ENCODE results near the gene BNIP3. TPM values are rescaled to one million over a fixed set of nuclear protein-coding genes. Genes with fewer than 3 reads are reported as not detected.

Gene BNIP3
- total RNA-seq, 1 experiment from 2014 or later = 57.1 TPM

- H2BK120ac ChIP-seq (ENCODE audit: low read depth, low read length, poor library complexity, severe bottlenecking) = no peak overlapping the region
- H4K8ac ChIP-seq (replicated peaks; ENCODE audit: insufficient read length, low read depth, low read length) = no peak overlapping the region
- DNase-seq = no peak
- Mint-ChIP-seq H3K27me3 (ENCODE audit: low read depth) (peaks cover 71% of the 10 kb centered on the region), H3K9me3 (peaks cover 0 to 5% of the 10 kb centered on the region in 2 experiments; a peak in 1 of 5 replicates), H3K36me3 (ENCODE audit: insufficient read depth in 1 of 3, low read depth in 3 of 3) (peaks cover 0 to 2% (median 0%) of the 10 kb centered on the region in 3 experiments; a peak in 2 of 7 replicates), H3K27ac (no peak overlapping the region), H3K4me3 (no peak overlapping the region), H3K4me1 (peaks cover under 1 to 9% of the 10 kb centered on the region in 2 experiments)
- H4K5ac ChIP-seq (ENCODE audit: insufficient read length, low read depth, low read length) = no peak overlapping the region
- H3K4ac ChIP-seq (ENCODE audit: low read depth, low read length) = no peak overlapping the region
- no peaks in the 10 kb centered on the region for H3K4me1 ChIP-seq (ENCODE audit: insufficient read depth, low read length)
- no peak overlapping the region for H3K14ac ChIP-seq (ENCODE audit: insufficient read depth, low read length)
- H3K23me2 ChIP-seq (ENCODE audit: insufficient read length, low read depth, low read length, poor library complexity, severe bottlenecking) = peaks cover 1% of the 10 kb centered on the region
- no peak overlapping the region for H2BK12ac ChIP-seq (ENCODE audit: insufficient read length, low read depth, low read length)
- H3K4me2 ChIP-seq (ENCODE audit: insufficient read depth, insufficient read length, low read length) = no peak overlapping the region
- no peak overlapping the region for H2BK5ac ChIP-seq (ENCODE audit: insufficient read length, low read length)
- H3K79me2 ChIP-seq (ENCODE audit: insufficient read depth, low read length) = no peaks in the 10 kb centered on the region
- no peaks in the 10 kb centered on the region for H3K79me1 ChIP-seq (ENCODE audit: insufficient read depth, low read depth, low read length, poor library complexity, severe bottlenecking)
- no peaks in the 10 kb centered on the region for H3K9me3 ChIP-seq (ENCODE audit: control insufficient read depth, low read depth, low read length)
- no peak overlapping the region for H2AFZ ChIP-seq (ENCODE audit: low read length)
- no peak overlapping the region for H3K18ac ChIP-seq (ENCODE audit: insufficient read length, low read depth, low read length)
- TF ChIP-seq CTCF (conservative IDR thresholded peaks at IDR 0.05) = no peak
- H4K91ac ChIP-seq (ENCODE audit: insufficient read length, low read depth, low read length) = no peak overlapping the region
- H3K27me3 ChIP-seq (ENCODE audit: insufficient read depth, low read length) = peaks cover 13% of the 10 kb centered on the region; the same call in 1 of the 2 replicates
- H4K20me1 ChIP-seq (ENCODE audit: control insufficient read depth, insufficient read depth, insufficient read length) = no peaks in the 10 kb centered on the region
- H3T11ph ChIP-seq (ENCODE audit: low read length) = no peak overlapping the region
- no peak overlapping the region for H2AK5ac ChIP-seq (ENCODE audit: insufficient read length, low read length)
- no peak overlapping the region for H3K9ac ChIP-seq (ENCODE audit: extremely low read depth, insufficient read length, low read length)
- H3K27ac ChIP-seq (ENCODE audit: insufficient read length, low read depth, low read length) = no peak overlapping the region
- no peak overlapping the region for H2BK20ac ChIP-seq (ENCODE audit: low read depth, low read length, poor library complexity, severe bottlenecking)
- no CpG with 5 or more reads among the region's 12 CpGs for WGBS (ENCODE audit: extremely low coverage, insufficient read length, low lambda C conversion rate)
- no peak overlapping the region for H3K23ac ChIP-seq (ENCODE audit: insufficient read length, low read depth, low read length)
- H3K56ac ChIP-seq (ENCODE audit: insufficient read length, low read depth, low read length) = no peak overlapping the region
- H2BK15ac ChIP-seq (ENCODE audit: low read depth, low read length) = no peak overlapping the region
These were observed 49.3 kb upstream of the BNIP3 start for GRCh38 chr10:132030898-132031463.
